ENCODE measurements around the gene ACTR8. TPM values are rescaled to one million over a fixed set of nuclear protein-coding genes. Genes with fewer than 3 reads are reported as not detected.

Gene ACTR8
- total RNA-seq, 2 donors from 2014 or later, result 21.8 to 33.8 TPM

DNA sequence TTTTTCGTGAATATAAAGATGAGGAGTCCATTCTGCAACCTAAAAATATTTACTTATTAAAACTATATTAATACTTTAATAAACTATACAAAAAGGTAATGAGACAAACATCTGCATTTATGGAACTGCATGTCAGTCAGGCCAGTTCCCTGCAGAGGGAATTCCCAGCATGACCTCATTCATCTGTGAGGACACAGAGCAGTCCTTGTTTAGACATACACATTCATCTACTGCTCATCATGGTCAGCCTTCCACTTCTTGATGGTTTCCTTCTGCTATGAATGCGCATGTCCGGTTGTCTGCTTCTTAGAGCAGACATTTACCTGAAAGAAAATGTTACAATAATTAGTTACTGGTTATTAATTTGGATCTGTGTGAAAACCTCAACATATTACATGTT is 3.3 kb upstream of the ACTR8 start:
- ATAC-seq (no peak), DNase-seq (ENCODE audit: low spot score in 2 of 2) (no peak)
- Mint-ChIP-seq H3K27ac (no peak overlapping the region), H3K9me3 (peaks cover 0 to 4% of the 10 kb centered on the region in 2 donors), H3K36me3 (peaks cover 10 to 23% of the 10 kb centered on the region in 2 donors)

- Mint-ChIP-seq H3K27ac (no peak overlapping the region), H3K36me3 (peaks cover 6 to 23% of the 10 kb centered on the region in 2 donors), H3K9me3 (peaks cover 0 to 4% of the 10 kb centered on the region in 2 donors)
- DNase-seq (ENCODE audit: low spot score in 2 of 2), result no peak
- ATAC-seq, result no peak
These were observed 2.7 kb upstream of the ACTR8 start for GRCh38 chr3:53884623-53885022.

DNA sequence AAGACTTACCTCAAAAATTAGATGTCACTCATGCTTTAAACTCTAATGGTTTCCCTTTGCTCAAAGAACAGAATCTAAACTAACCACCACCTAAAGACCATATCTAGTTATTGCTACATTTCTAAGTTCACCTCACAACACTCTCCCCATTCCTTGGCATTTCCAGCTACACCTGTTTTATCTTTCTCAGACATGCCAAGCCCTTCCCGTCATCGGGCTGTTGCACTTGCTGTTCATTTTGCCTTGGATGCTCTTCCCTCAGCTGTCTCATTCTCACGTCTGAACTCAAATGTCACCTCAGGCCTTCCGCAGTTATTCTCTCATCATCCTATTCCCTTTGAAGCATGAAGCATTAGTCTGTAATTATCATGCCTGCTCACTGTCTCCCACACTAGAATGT is 1.1 kb upstream of the ACTR8 start:
- Mint-ChIP-seq H3K36me3 (peaks cover 10 to 24% of the 10 kb centered on the region in 2 donors), H3K27ac (peak overlapping the region; percentile 1 to 89), H3K9me3 (peaks cover 0 to 4% of the 10 kb centered on the region in 2 donors)
- DNase-seq (ENCODE audit: low spot score in 2 of 2) (no peak), ATAC-seq (no peak)

- peak overlapping the region; percentile 79 to 89 for H3K27ac Mint-ChIP-seq
- H3K36me3 Mint-ChIP-seq, result peaks cover 12 to 25% of the 10 kb centered on the region in 2 donors
- ATAC-seq, result no peak
- DNase-seq (ENCODE audit: low spot score in 2 of 2), result no peak
- peaks cover 0 to 4% of the 10 kb centered on the region in 2 donors for H3K9me3 Mint-ChIP-seq
These were observed 1.3 kb downstream of the ACTR8 start for GRCh38 chr3:53880396-53881345.

DNA sequence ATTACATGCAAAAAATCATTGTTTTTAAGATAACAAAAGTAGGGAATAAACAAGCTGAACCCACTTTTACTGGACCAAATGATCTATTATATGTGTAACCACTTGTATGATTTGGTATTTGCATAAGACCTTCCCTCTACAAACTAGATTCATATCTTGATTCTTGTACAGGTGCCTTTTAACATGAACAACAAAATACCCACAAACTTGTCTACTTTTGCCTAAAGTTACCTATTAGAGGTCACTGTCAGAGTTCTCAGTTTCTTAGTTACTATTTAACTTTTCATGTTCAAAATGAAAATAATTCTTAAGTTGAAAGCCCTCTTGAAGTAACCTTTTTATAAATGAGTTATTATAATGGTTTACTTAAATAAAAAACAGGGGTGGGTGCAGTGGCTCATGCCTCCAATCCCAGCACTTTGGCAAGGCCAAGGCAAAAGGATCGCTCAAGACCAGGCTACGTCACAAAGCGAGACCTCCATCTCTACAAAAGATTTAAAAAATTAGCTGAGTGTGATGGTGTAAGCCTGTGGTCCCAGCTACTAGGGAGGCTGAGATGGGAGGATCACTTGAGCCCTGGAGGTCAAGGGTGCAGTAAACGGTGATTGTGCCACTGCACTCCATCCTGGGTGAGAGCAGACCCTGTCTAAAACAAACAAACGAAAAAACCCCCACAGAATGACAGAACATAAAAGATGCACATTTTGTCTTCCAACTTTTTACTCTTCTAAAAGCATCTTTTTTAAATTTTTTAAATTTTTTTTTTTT is 16.0 kb downstream of the ACTR8 start:
- Mint-ChIP-seq H3K27ac (peak overlapping the region in 1 of 2 donors; percentile 68), H3K36me3 (peaks cover 0 to 7% of the 10 kb centered on the region in 2 donors), H3K9me3 (no peaks in the 10 kb centered on the region)
- DNase-seq (ENCODE audit: low spot score in 2 of 2) (no peak), ATAC-seq (no peak)

DNA sequence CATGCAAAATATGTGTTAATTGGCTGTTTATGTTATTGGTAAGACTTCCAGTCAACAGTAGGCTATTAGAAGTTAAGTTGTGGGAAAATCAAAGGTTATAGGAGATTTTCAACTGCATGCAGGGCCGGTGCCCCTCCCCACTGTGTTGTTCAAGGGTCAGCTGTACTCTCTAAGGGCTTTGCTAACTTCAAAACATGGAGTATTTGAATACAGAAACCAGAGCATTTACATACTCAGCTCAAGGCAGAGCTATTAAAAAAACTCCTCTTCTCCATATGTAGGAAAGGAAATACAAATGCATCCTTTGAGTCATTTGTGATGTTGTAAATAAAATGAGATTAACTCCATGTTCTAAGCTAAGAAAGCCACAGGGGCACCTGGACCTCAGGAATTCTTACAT is 18.8 kb downstream of the ACTR8 start:
- no peak for DNase-seq (ENCODE audit: low spot score in 2 of 2)
- Mint-ChIP-seq H3K27ac (no peak overlapping the region), H3K36me3 (peaks cover 0 to 3% of the 10 kb centered on the region in 2 donors), H3K9me3 (no peaks in the 10 kb centered on the region)
- ATAC-seq, result no peak

DNA sequence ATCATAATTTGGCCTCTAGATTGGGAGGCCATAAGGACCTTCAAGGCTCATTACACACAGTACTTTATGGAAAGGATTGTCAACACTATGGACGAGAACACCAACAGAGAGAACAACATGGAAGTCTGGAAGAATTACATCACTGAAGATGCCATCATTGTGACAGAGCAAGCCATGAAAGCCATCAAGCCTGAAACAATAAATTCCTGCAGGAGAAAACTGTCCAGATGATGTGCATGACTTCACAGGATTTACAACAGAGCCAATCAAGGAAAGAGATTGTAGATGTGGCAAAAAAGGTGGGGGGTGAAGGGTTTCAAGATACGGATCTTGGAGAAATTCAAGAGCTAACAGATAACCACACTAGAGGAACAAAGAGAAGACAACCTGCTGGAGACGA is 19.7 kb downstream of the ACTR8 start:
- Mint-ChIP-seq H3K9me3 (no peaks in the 10 kb centered on the region), H3K27ac (no peak overlapping the region), H3K36me3 (no peaks in the 10 kb centered on the region)
- no peak for DNase-seq (ENCODE audit: low spot score in 2 of 2)
- no peak for ATAC-seq

GRCh38 chr3:53860196-53860595 is 21.8 kb downstream of the ACTR8 start:
- ATAC-seq (no peak), DNase-seq (ENCODE audit: low spot score in 2 of 2) (no peak)
- no peak overlapping the region for H3K27ac Mint-ChIP-seq
- H3K36me3 Mint-ChIP-seq, result no peaks in the 10 kb centered on the region
- no peaks in the 10 kb centered on the region for H3K9me3 Mint-ChIP-seq

- no peaks in the 10 kb centered on the region for H3K36me3 Mint-ChIP-seq
- no peak overlapping the region for H3K27ac Mint-ChIP-seq
- ATAC-seq, result no peak
- no peak for DNase-seq (ENCODE audit: low spot score in 2 of 2)
- no peaks in the 10 kb centered on the region for H3K9me3 Mint-ChIP-seq
These were observed 22.8 kb downstream of the ACTR8 start for GRCh38 chr3:53859178-53859577.

DNA sequence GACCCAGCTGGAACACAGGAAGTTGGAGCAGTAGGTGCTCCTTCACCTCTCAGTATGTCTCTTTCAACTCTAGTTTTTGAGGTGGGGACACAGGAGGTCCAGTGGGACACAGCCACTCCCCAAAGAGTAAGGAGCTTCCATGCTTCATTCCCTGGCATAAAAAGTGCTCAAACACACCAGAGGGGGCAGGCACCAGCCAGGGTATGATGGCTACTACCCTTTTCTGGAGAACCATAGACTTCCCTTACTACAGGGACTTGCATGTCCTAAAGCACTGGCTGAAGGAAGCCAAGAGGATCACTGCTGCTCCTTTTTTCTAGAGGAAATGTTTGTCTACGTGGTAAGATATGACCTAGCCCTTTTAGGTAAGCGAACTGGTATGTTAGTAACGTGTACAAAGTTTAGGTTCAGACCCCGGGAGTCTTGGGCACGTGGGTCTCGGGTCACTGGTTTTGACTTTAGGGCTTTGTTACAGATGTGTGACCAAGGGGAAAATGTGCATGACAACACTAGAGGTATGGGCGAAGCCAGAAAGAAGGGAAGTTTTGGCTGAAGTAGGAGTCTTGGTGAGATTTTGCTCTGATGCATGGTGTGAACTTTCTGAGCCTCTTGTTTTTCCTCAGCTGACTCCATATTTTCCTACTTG is 23.7 kb downstream of the ACTR8 start:
- Mint-ChIP-seq H3K27ac (no peak overlapping the region), H3K36me3 (no peaks in the 10 kb centered on the region), H3K9me3 (no peaks in the 10 kb centered on the region)
- no peak for DNase-seq (ENCODE audit: low spot score in 2 of 2)
- ATAC-seq, result no peak

DNA sequence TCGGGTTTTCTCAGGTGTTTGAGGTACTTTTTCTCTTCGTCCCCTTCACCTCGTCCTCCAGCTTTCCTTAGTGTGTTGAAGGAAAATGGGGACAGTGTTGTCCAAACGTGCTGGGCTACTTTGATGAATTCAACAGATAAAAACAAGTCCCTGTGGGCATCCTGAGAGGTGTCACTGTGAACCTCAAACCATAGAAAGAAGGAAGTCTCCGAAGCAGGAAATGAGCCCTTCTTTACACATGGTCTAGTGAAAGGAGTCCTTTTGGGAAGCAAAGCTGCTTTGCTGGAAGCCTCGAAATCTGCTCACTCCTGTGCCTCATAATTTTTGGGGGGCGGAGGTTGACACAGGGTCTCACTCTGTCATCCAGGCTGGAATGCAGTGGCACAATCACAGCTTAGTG is 25.0 kb downstream of the ACTR8 start:
- Mint-ChIP-seq H3K36me3 (no peaks in the 10 kb centered on the region), H3K9me3 (no peaks in the 10 kb centered on the region), H3K27ac (no peak overlapping the region)
- no peak for ATAC-seq
- DNase-seq (ENCODE audit: low spot score in 2 of 2), result no peak

- Mint-ChIP-seq H3K27ac (no peak overlapping the region), H3K9me3 (no peaks in the 10 kb centered on the region), H3K36me3 (no peaks in the 10 kb centered on the region)
- DNase-seq (ENCODE audit: low spot score in 2 of 2) (no peak), ATAC-seq (no peak)
These were observed 31.1 kb downstream of the ACTR8 start for GRCh38 chr3:53850895-53851294.

- no peak for ATAC-seq
These were observed 32.0 kb downstream of the ACTR8 start for GRCh38 chr3:53849916-53850315.

DNA sequence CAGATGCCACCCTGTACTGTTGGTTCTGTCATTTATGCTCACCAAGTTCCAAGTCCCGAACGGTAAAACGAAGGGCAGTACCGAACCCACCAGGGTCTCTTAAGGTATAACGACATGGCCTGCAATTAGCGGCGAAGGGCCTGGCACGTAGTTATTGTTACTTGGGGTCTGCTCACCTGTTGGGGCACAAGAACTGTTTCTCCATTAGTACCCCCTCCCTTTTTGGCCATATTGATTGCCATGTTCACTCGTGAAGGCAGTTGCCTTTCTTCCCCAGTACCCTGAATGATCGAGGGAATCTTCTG is 35.1 kb downstream of the ACTR8 start:
- ATAC-seq (no peak), DNase-seq (ENCODE audit: low spot score in 2 of 2) (no peak)
- Mint-ChIP-seq H3K9me3 (no peaks in the 10 kb centered on the region), H3K36me3 (no peaks in the 10 kb centered on the region), H3K27ac (no peak overlapping the region)

More at GRCh38 chr3:53849916-53850315, 32.0 kb downstream of the ACTR8 start:
- H3K36me3 Mint-ChIP-seq, result no peaks in the 10 kb centered on the region
- no peak overlapping the region for H3K27ac Mint-ChIP-seq
- no peak for DNase-seq (ENCODE audit: low spot score in 2 of 2)
- no peaks in the 10 kb centered on the region for H3K9me3 Mint-ChIP-seq

GRCh38 chr3:53846134-53846850 is 35.7 kb downstream of the ACTR8 start, which contains the start of the genes CHDH and IL17RB:
Gene CHDH (minus strand): TSS chr3:53846419. CDS start chr3:53824008, 22,411 bp downstream.
Gene IL17RB (plus strand): TSS chr3:53846568. CDS start chr3:53846589, 21 bp downstream.
- DNase-seq (ENCODE audit: low spot score in 2 of 2) (peak in 1 of 2 donors; percentile 21), ATAC-seq (peak; percentile 44 to 74)
- no peaks in the 10 kb centered on the region for H3K9me3 Mint-ChIP-seq
- H3K36me3 Mint-ChIP-seq, result no peaks in the 10 kb centered on the region
- no peak within 1 kb of the TSS for H3K27ac Mint-ChIP-seq

- Mint-ChIP-seq H3K27ac (no peak overlapping the region), H3K36me3 (no peaks in the 10 kb centered on the region), H3K9me3 (no peaks in the 10 kb centered on the region)
- peak in 1 of 2 donors; percentile 31 for ATAC-seq
- no peak for DNase-seq (ENCODE audit: low spot score in 2 of 2)
These were observed 36.1 kb downstream of the ACTR8 start for GRCh38 chr3:53845881-53846133.

All from activated naive CD4-positive, alpha-beta T cell treated with anti-CD3 and anti-CD28 coated beads, Interleukin-2, amount 50 U/mL, for 72 hours (primary cell).